Motor neuron (in vitro differentiated cells): Measurements from ENCODE around the gene GADD45G. TPM values are rescaled to one million over a fixed set of nuclear protein-coding genes. Genes with fewer than 3 reads are reported as not detected.

Source experiments
- ATAC-seq, 8 experiments: fragments of 200-7000 bp; cut with Tn5 transposase; replicated peaks in 6 of 8; 2 replicates each; pipeline ENCODE4 v1.8.0; 2021; ENCODE audit warnings: mild to moderate bottlenecking in 8 of 8, moderate library complexity in 8 of 8
- H3K27ac ChIP-seq, 2 donors: fragments of 250-450 bp; sonication (Bioruptor Pico); 2 replicates each; pipeline ENCODE4 v1.9.0; 2021; ENCODE audit warnings: antibody characterized with exemption in 2 of 2, mild to moderate bottlenecking in 2 of 2, moderate library complexity in 1 of 2
- H3K4me1 ChIP-seq, 2 donors: fragments of 250-450 bp; sonication (Bioruptor Pico); replicated peaks in 1 of 2; 2 replicates each; pipeline ENCODE4 v1.6.1; 2021; ENCODE audit warnings: antibody characterized with exemption in 2 of 2, mild to moderate bottlenecking in 2 of 2, moderate library complexity in 1 of 2
- H3K4me3 ChIP-seq, 5 donors: fragments of 250-450 bp; sonication (Bioruptor Pico); 2 replicates each; pipeline ENCODE4 v1.9.0; 2021; ENCODE audit warnings: antibody characterized with exemption in 5 of 5, mild to moderate bottlenecking in 5 of 5, moderate library complexity in 4 of 5
- WGBS, 10 experiments: fragments of 450-650 bp; shearing (Covaris generic); methylation state at CpG; one replicate each; pipeline ENCODE4 v1.0.0; 2022; 5-methylcytosine and 5-hydroxymethylcytosine counted together
- in situ Hi-C, 9 experiments: fragments of 400-800 bp; cut with MboI; loops; one replicate each; pipeline ENCODE4 v1.15.0; 2021; ENCODE audit warnings: low sequenced_read_pairs in 9 of 9, low pct_unique_long_range_greater_than_20kb in 2 of 9; ENCODE audit not compliant: unreplicated experiment in 9 of 9
- total RNA-seq, 8 experiments: library from RNA; unstranded; fragments of 300-600 nt; gene quantifications; 2 replicates each; pipeline versions ENCODE4 v1.2.3 to v1.2.4, GENCODE V29; 2022

GADD45G gene
- total RNA-seq, 8 experiments from 2014 or later = 0.67 to 68.1 (median 24.3) TPM

- Histone ChIP-seq H3K27ac (no peak overlapping the region), H3K4me3 (no peak overlapping the region), H3K4me1 (no peaks in the 10 kb centered on the region)
- in situ Hi-C loops = loop anchor here in 3 of 9 experiments (25.0 kb wide), 2 partner anchors 1185 to 1285 kb away; no protein-coding TSS in a partner anchor
- WGBS, 10 experiments = 31 to 100% (median 84%) methylated on average over 1 to 3 of the region's 3 CpGs
- ATAC-seq = no peak
Measured at GRCh38 chr9:89577363-89577762, 27.4 kb upstream of the GADD45G start.

DNA sequence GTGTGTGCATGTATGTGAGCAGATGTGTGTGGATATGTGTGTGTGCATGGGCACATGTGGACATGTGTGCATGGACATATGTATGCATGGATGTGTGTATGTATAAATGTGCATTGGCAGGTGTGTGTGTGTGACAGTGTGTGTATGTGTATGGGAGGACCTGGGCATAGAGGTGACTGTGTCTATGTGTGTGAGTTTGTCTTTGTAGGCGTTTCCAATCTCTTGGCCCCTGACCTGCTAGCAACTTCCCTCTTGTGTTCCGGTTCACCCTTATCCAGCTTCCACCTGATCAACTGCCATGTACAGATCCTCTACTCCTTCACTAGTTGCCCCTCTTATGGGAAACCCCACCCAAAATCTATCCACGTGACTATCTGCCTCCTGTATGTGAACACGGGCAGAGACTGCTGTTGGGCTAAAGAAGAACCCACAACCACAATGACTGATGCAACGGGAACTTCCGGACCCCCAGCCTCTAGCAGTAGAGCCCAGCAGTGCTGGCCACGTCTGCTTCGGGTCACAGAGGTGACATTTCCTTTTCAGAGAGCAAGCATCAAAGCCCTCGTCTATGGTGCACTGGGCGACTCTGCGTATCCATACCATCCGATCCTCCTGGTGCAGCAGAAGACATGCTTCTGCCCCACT is 24.9 kb upstream of the GADD45G start:
- in situ Hi-C loops = loop anchor here in 3 of 9 experiments (25.0 kb wide), 2 partner anchors 1182 to 1282 kb away; no protein-coding TSS in a partner anchor

DNA sequence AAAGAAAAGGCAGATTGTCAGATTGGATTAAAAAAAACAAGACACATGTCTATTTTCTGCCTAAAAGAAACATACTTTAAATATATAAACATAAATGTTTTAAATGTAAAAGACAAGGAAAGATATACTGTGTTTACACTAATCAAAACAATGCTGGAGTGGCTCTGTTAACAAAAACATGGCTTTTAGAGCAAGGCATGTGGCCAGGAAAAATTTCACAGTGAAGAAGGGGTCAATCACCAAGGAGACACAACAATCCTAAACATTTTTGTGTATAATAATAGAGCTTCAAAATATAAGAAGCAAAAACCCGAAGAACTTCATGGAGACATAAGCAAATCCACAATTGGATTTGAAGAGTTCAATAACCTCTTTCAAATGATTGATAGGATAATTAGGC is 18.5 kb upstream of the GADD45G start:
- WGBS, 10 experiments = 33 to 100% (median 80%) methylated on average over 1 of the region's 1 CpG; no CpG with 5 or more reads in 1 of the 10 experiments
- in situ Hi-C loops = loop anchor here in 3 of 9 experiments (25.0 kb wide), 2 partner anchors 1176 to 1276 kb away; no protein-coding TSS in a partner anchor
- no peak overlapping the region for H3K27ac ChIP-seq
- H3K4me3 ChIP-seq = no peak overlapping the region
- no peak for ATAC-seq
- H3K4me1 ChIP-seq = no peaks in the 10 kb centered on the region

More for the DNA sequence above, 24.9 kb upstream of the GADD45G start:
- ATAC-seq = no peak
- H3K4me3 ChIP-seq = no peak overlapping the region
- H3K27ac ChIP-seq = no peak overlapping the region
- H3K4me1 ChIP-seq = no peaks in the 10 kb centered on the region
- 0 to 100% (median 83%) methylated on average over 1 to 9 of the region's 12 CpGs; no CpG with 5 or more reads in 4 of the 10 experiments for WGBS, 10 experiments

DNA sequence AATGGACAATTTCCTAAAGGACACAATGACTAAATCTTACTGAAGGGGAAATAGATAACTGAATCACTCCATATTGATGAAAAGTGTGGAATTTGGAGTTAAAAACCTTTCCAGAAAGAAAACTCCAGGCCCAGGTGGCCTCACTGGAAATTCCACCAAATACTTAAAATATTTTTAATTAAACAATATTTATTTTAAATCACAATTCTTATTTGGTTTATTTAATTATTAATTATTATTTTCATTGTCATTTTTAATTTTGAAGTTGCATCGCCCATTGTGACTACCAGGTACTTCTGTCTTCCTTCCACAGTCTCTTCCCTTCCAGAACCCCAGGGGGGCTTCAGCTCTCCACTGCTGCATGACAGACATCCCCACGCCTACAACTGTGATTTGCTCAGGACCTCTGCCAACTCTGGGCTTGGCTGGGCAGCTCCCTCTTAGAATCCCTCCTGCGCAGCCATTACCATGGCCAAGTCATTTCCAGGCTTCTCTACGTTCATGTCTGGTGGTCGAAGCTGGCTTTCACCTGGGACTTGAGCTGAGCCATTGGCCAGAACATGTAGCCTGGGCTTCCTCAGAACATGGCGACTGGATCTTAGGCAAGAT is 16.4 kb upstream of the GADD45G start:
- Histone ChIP-seq H3K4me3 (no peak overlapping the region), H3K4me1 (peaks cover 0 to 3% of the 10 kb centered on the region in 2 donors), H3K27ac (no peak overlapping the region)
- no peak for ATAC-seq
- WGBS, 10 experiments = 47 to 100% (median 88%) methylated on average over 1 to 5 of the region's 6 CpGs; no CpG with 5 or more reads in 1 of the 10 experiments
- in situ Hi-C loops = loop anchor here in 3 of 9 experiments (25.0 kb wide), 2 partner anchors 1174 to 1274 kb away; no protein-coding TSS in a partner anchor

DNA sequence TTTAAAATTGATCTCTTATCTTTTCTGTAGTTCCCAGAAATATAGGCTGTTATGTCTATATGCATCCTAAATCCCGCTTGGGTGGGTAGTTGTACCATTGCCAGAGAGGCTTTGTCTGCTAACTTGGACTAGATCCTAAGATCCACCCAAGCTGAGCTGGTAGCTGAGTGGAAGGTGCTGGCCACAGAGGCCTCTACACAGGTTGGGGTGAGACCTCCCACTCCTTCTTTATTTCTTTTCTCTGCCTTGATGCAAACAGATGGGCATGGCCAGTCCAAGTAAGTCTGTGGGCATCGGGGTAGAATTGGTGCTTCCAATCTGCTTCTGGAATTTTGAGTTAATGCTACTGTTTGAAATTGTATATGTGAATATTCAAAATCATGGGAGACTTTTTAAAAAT is 14.4 kb upstream of the GADD45G start:
- 26 to 100% (median 80%) methylated on average over 1 to 2 of the region's 2 CpGs; no CpG with 5 or more reads in 3 of the 10 experiments for WGBS, 10 experiments
- H3K4me3 ChIP-seq = no peak overlapping the region
- in situ Hi-C loops = loop anchor here in 3 of 9 experiments (10.0 to 25.0 kb wide), 3 partner anchors 514 to 1272 kb away; no protein-coding TSS in a partner anchor
- H3K27ac ChIP-seq = no peak overlapping the region
- no peak for ATAC-seq
- H3K4me1 ChIP-seq = peaks cover 0 to 3% of the 10 kb centered on the region in 2 donors

DNA sequence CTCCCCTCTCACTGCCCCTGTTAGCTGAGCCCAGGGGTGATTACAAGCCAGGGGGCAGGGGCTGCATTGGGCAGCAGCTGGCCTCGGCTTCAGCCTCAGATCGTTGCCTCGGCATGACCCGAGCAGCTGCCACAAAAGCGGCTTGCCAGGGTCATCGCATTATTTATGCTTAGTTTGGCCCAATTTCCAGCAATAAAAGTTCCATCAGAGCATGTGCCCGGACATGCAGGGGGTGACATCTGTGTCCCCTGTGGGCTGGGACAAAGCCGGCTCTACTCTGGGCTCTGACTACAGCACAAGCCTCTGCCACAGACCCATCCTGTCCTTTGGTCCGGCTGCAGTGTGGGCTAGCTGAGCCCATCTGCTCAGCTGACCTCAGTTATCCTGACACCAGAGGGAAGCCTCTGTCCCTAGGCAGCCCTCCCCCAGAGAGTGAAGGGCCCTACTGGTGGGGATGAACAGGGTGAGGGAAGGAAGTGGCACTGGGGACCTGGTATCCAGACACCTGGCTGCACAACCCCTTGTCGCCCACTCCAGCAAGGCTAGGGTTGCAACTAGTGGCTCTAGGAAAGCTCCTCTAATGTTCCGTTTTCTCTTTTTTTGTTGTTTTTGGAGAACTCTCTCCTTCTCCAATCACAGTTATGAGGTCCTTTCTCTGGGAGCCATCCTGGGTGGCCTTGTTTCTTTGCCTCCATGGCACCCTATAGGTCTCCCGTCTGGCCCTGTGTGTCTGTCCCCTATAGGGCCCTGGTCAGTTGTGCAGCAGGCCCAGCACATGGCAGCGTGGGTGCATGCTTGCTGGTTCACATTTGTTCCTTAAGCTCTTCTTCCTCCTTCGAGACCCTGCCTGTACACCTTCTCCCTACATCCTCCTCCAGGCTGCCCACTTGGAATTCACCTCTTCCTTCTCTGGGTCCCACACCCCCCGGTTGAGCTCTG is 13.3 kb upstream of the GADD45G start:
- in situ Hi-C loops = loop anchor here in 3 of 9 experiments (10.0 to 25.0 kb wide), 3 partner anchors 513 to 1271 kb away; no protein-coding TSS in a partner anchor
- 40 to 100% (median 62%) methylated on average over 1 to 12 of the region's 15 CpGs; no CpG with 5 or more reads in 3 of the 10 experiments for WGBS, 10 experiments
- Histone ChIP-seq H3K27ac (no peak overlapping the region), H3K4me3 (no peak overlapping the region), H3K4me1 (peaks cover 0 to 3% of the 10 kb centered on the region in 2 donors)
- ATAC-seq = peak in 4 of 8 experiments; percentile 44 to 76 (median 67)

DNA sequence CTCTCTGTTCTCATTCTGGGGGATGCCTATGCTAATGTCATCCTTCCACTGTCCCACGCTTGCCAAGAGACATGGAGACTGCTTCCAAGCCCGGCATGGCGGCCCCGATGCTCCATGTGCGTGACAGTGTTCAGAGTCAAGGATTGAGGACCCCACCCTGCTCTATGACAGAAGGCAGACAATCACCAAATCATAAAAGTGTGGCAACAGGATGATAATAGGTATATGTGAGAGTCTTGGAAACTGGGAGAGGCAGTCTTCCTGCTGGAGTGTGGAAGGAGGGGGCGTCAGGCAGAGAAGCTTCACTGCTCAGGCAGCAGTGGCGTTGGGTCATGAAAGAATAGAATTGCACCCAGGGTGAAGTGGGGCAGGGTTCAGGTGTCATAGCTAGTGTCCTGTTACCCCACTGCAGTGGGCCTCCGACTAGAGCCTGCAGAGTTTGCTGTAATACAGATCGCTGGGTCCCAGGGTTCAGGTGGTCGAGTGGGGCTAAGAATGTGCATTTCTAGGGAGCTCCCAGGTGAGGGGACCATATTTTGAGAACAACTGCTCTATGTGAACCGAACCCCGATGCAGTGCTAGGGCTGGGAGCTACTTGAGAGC is 12.5 kb upstream of the GADD45G start:
- no peak overlapping the region for H3K4me3 ChIP-seq
- in situ Hi-C loops = loop anchor here in 3 of 9 experiments (10.0 to 25.0 kb wide), 3 partner anchors 512 to 1270 kb away; no protein-coding TSS in a partner anchor

GRCh38 chr9:89592963-89593726 is 11.7 kb upstream of the GADD45G start:
- Histone ChIP-seq H3K4me1 (peaks cover 0 to 3% of the 10 kb centered on the region in 2 donors), H3K27ac (no peak overlapping the region), H3K4me3 (no peak overlapping the region)
- in situ Hi-C loops = loop anchor here in 3 of 9 experiments (10.0 to 25.0 kb wide), 3 partner anchors 512 to 1269 kb away; no protein-coding TSS in a partner anchor
- ATAC-seq = peak; percentile 10 to 86 (median 40)
- 0 to 89% (median 65%) methylated on average over 1 to 8 of the region's 13 CpGs; no CpG with 5 or more reads in 2 of the 10 experiments for WGBS, 10 experiments

More for the DNA sequence above, 12.5 kb upstream of the GADD45G start:
- H3K27ac ChIP-seq = no peak overlapping the region
- no peak for ATAC-seq
- WGBS, 10 experiments = 54 to 100% (median 85%) methylated on average over 2 to 9 of the region's 12 CpGs; no CpG with 5 or more reads in 1 of the 10 experiments
- H3K4me1 ChIP-seq = peaks cover 0 to 3% of the 10 kb centered on the region in 2 donors

DNA sequence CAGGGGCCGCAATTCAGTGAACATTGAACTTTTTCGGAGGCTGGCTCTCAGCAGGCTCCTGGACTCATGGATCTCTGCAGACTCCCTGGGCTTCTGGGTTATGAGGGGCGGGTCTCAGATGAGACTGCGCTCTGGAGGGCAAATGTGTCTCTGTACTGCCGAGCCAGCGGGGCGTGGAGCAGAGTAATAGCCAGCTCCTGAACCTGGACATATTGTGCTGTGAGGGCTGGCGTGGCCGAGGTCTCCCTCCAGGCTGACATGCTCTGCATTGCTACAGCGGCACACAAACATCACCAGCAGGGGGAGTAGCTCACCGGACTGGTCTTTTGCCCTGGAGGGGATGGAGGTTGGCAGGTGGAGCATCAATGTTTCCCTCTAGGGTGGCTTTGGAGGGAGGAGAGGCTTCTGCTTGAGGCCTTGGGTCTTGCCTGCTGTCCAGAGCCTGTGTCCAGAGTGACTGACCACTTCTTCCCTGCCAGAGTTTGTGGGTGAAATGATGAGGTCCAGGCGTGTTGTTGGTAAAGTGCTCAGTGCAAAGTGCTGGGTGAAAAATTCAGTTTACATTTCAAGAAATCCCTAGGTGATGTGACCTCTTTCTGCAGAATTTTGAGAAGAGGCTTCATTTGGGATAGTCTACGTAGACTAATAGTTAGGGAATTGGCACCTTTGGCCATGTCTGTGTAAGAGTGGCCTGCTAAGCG is 10.9 kb upstream of the GADD45G start:
- ATAC-seq = peak; percentile 25 to 78 (median 58)
- Histone ChIP-seq H3K4me3 (no peak overlapping the region), H3K4me1 (peaks cover 0 to 3% of the 10 kb centered on the region in 2 donors), H3K27ac (no peak overlapping the region)
- in situ Hi-C loops = loop anchor here in 3 of 9 experiments (10.0 to 25.0 kb wide), 3 partner anchors 511 to 1268 kb away; no protein-coding TSS in a partner anchor
- 0 to 100% (median 59%) methylated on average over 1 to 8 of the region's 14 CpGs; no CpG with 5 or more reads in 2 of the 10 experiments for WGBS, 10 experiments

DNA sequence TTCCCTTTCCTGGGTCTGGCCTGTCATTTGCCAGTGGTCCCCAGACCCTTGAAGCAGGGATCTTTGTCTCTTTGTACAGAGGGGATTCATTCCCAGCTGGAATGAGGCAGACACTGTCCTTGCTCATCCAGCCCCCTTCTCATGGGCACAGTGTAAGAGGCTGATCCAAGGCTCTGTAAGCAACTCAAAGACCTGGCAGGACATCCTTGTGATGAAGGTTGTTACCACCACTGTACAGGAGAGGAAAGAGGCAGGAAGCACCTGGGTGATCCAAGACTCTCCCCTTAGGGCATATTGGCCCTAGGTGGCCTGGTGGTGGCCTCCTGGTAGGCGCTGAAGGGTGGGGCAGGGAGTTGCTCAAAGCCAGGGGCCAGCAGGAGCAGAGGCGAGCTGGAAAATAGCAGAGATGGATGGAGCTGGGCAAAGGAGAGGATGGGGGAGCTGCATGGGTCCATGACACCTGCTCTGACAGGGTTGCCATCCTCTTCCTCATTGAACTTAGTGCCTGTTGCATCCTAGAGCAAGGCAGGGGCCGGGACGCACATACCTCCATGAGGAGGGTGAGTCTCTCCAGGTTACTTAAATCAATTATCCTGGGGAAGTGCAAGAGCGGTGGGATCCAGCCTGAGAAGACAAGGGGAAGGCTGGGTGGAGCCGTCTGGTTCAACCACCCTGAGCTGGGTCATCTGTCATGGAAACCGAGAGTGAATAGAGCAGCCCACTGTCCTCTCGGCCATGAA is 9.8 kb upstream of the GADD45G start:
- no peak for ATAC-seq

More for the DNA sequence above, 9.8 kb upstream of the GADD45G start:
- Histone ChIP-seq H3K4me3 (no peak overlapping the region), H3K4me1 (peaks cover 0 to 3% of the 10 kb centered on the region in 2 donors), H3K27ac (no peak overlapping the region)
- WGBS, 10 experiments = 51 to 92% (median 69%) methylated on average over 1 to 7 of the region's 8 CpGs; no CpG with 5 or more reads in 4 of the 10 experiments
- in situ Hi-C loops = loop anchor here in 4 of 9 experiments (5.0 to 25.0 kb wide), 4 partner anchors 507 to 1267 kb away; no protein-coding TSS in a partner anchor
